Uterus (tissue), 2 donors: Measurements from ENCODE around the gene ICE1.

Experiments used
- CTCF ChIP-seq, 4 experiments: fragments of 200-600 bp in 2 of 4; fragments of 450-650 bp in 2 of 4; sonication (generic) in 2 of 4; IDR thresholded peaks; one replicate each; pipeline ENCODE4 v1.5.1; 2016 to 2019; ENCODE audit warnings: antibody characterized with exemption in 4 of 4, mild to moderate bottlenecking in 2 of 4, moderate library complexity in 1 of 4
- POLR2A ChIP-seq, 2 donors: fragments of 450-650 bp; IDR thresholded peaks; one replicate each; pipeline ENCODE4 v1.6.1; 2016; ENCODE audit warnings: antibody characterized with exemption in 2 of 2, mild to moderate bottlenecking in 1 of 2, moderate library complexity in 1 of 2

GRCh38 chr5:5481633-5482032 is 59.2 kb downstream of the ICE1 start:
- no peak for TF ChIP-seq CTCF (IDR thresholded peaks at IDR 0.05)
- no peak for TF ChIP-seq POLR2A (IDR thresholded peaks at IDR 0.05)
